ENCODE results near the gene CAMSAP3. TPM values are rescaled to one million over a fixed set of nuclear protein-coding genes. Genes with fewer than 3 reads are reported as not detected.

Gene CAMSAP3
- total RNA-seq, 3 donors from 2014 or later (not counting 1 experiment from before 2014, with no cell fraction given): 0.24 to 0.34 TPM; not detected in 1

DNA sequence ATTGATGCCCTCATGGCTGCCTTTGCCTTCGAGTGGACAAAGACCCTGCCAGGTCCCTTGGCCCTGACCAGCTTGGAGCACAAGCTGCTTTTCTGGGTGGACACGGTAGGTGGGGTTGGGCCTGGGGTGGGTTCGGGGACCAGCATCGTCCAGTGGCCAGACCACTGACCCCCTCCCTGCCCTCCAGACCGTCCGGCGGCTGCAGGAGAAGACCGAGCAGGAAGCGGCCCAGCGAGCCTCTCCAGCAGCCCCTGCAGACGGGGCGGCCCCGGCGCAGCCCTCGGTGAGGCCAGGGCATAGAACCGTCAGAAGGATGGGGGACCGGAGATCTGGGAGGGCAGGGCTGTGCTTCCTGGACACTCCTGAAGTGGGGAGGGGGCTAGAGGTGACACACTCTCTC lies 10.6 kb downstream of the CAMSAP3 start:
- Mint-ChIP-seq H3K27me3 (ENCODE audit: low read depth in 2 of 2) (peaks cover 0 to 16% of the 10 kb centered on the region in 2 donors), H3K4me3 (no peak overlapping the region), H3K4me1 (peaks cover 0 to 8% of the 10 kb centered on the region in 2 donors), H3K9me3 (peaks cover 0 to 3% of the 10 kb centered on the region in 2 donors), H3K27ac (no peak overlapping the region), H3K36me3 (no peaks in the 10 kb centered on the region)
- no peak for ATAC-seq
- no peak for TF ChIP-seq CTCF (IDR thresholded peaks at IDR 0.05)
- H3K4me3 ChIP-seq (ENCODE audit: low read length): no peak overlapping the region
- no peaks in the 10 kb centered on the region for H3K4me1 ChIP-seq (ENCODE audit: control insufficient read depth, insufficient read depth, low read length)
- DNase-seq: no peak
- H3K36me3 ChIP-seq (ENCODE audit: control insufficient read depth, insufficient read depth, low read length): no peaks in the 10 kb centered on the region
- intact Hi-C loops (cut with micrococcal nuclease): no loop called here
- no peaks in the 10 kb centered on the region for H3K27me3 ChIP-seq (ENCODE audit: control insufficient read depth, insufficient read depth, low read length)
- H3K27ac ChIP-seq (ENCODE audit: low read length): no peak overlapping the region
- 97% methylated on average over 16 of the region's 17 CpGs for WGBS (ENCODE audit: insufficient coverage)
- peaks cover 4% of the 10 kb centered on the region for H3K9me3 ChIP-seq (ENCODE audit: control insufficient read depth, insufficient read depth, low read length)

DNA sequence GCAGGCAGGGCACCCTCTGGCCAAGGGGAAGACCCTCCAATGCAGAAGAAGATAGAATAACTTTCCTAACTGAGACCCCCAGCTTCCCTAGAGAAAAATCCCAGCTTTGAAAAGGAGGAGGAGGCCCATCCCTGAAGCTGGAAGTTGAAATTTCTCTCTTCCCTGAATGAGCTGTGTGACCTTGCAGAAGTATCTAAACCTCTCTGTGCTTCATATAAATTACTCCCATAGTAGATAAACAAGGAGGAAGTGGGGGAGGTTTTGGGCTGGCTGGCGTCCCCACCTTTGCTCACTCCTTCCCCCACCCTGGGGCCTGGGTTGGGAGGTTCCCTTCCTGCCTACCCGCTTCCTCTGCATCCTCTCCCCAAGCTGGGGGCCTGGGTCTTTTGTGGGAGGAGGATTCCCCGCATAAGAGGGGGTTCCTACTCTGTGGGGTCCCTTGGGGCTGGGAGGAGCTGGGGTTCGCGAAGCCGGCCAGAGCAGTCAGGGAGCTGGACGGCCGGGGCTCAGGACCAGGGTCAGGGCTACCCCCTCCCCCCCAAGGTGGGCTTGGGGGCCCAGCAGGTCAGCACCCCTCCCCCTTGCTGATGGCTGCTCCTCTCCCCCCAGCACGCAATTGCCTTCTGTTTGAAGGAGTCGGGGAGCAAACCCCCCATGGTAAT lies 11.7 kb downstream of the CAMSAP3 start:
- ATAC-seq (no peak), DNase-seq (no peak)
- Mint-ChIP-seq H3K4me3 (no peak overlapping the region), H3K27ac (no peak overlapping the region), H3K27me3 (ENCODE audit: low read depth in 2 of 2) (peaks cover 0 to 12% of the 10 kb centered on the region in 2 donors), H3K4me1 (peaks cover 0 to 8% of the 10 kb centered on the region in 2 donors), H3K36me3 (no peaks in the 10 kb centered on the region), H3K9me3 (peaks cover 0 to 3% of the 10 kb centered on the region in 2 donors)
- WGBS (ENCODE audit: insufficient coverage): 84% methylated on average over 7 of the region's 10 CpGs
- H3K27me3 ChIP-seq (ENCODE audit: control insufficient read depth, insufficient read depth, low read length): no peaks in the 10 kb centered on the region
- no peaks in the 10 kb centered on the region for H3K4me1 ChIP-seq (ENCODE audit: control insufficient read depth, insufficient read depth, low read length)
- peaks cover 4% of the 10 kb centered on the region for H3K9me3 ChIP-seq (ENCODE audit: control insufficient read depth, insufficient read depth, low read length)
- no peak overlapping the region for H3K4me3 ChIP-seq (ENCODE audit: low read length)
- H3K36me3 ChIP-seq (ENCODE audit: control insufficient read depth, insufficient read depth, low read length): no peaks in the 10 kb centered on the region
- no peak overlapping the region for H3K27ac ChIP-seq (ENCODE audit: low read length)
- intact Hi-C loops (cut with micrococcal nuclease): no loop called here
- TF ChIP-seq CTCF (IDR thresholded peaks at IDR 0.05): no peak

DNA sequence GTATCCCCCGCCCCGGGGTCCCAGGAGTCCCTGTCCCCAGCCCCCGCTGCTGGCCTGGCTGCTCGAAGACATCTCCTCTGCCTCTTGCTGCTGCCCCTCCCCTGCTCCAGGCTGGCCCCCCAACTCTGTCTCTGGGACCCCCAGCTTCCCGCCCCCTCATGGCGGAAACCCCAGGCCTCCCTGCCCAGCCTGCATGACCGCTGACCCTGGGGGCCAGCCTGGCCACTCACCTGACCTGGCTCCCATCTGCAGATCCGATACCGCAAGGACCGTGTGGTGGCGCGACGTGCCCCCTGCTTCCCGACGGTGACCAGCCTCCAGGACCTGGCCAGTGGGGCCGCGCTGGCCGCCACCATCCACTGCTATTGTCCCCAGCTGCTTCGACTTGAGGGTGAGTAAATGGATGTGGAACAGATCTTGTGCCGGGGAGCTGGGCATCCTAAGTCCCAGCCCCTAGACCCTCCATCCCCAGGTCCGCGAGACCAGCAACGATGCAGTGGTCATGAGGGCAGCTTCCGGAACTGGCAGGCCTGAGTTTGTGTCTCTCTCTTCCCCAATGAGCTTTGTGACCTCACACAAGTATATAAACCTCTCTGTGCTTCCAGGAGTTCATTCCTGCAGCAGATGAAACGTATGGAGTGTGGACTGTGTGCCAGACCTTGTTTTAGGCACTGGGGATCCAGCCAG lies 12.4 kb downstream of the CAMSAP3 start:
- no peaks in the 10 kb centered on the region for H3K4me1 ChIP-seq (ENCODE audit: control insufficient read depth, insufficient read depth, low read length)
- H3K27ac Mint-ChIP-seq: no peak overlapping the region
- WGBS (ENCODE audit: insufficient coverage): 92% methylated on average over 20 of the region's 25 CpGs

More for the DNA sequence above, 12.4 kb downstream of the CAMSAP3 start:
- no peaks in the 10 kb centered on the region for H3K36me3 ChIP-seq (ENCODE audit: control insufficient read depth, insufficient read depth, low read length)
- no peak overlapping the region for H3K4me3 ChIP-seq (ENCODE audit: low read length)
- H3K27ac ChIP-seq (ENCODE audit: low read length): no peak overlapping the region
- peaks cover 0 to 8% of the 10 kb centered on the region in 2 donors for H3K4me1 Mint-ChIP-seq
- intact Hi-C loops (cut with micrococcal nuclease): no loop called here
- peaks cover 0 to 3% of the 10 kb centered on the region in 2 donors for H3K9me3 Mint-ChIP-seq
- H3K36me3 Mint-ChIP-seq: no peaks in the 10 kb centered on the region
- peaks cover 4% of the 10 kb centered on the region for H3K9me3 ChIP-seq (ENCODE audit: control insufficient read depth, insufficient read depth, low read length)
- peaks cover 0 to 12% of the 10 kb centered on the region in 2 donors for H3K27me3 Mint-ChIP-seq (ENCODE audit: low read depth in 2 of 2)
- no peak for ATAC-seq
- H3K4me3 Mint-ChIP-seq: no peak overlapping the region
- DNase-seq: no peak
- no peak for TF ChIP-seq CTCF (IDR thresholded peaks at IDR 0.05)
- H3K27me3 ChIP-seq (ENCODE audit: control insufficient read depth, insufficient read depth, low read length): no peaks in the 10 kb centered on the region
